Effector memory CD4-positive, alpha-beta T cell (primary cell): ENCODE results near the gene CSTF2T.
A peak's percentile ranks its signal among the peaks of the same experiment; 100 is the strongest.

Experiments used
- DNase-seq, 3 donors: peaks; one replicate each; pipeline ENCODE4 v3.0.0-alpha.2; 2020
- H3K27ac ChIP-seq: 2 replicates; pipeline ENCODE4 v1.7.0; 2013; ENCODE audit warnings: mild to moderate bottlenecking, low read length, moderate library complexity; ENCODE audit not compliant: insufficient read depth, poor library complexity, severe bottlenecking
- H3K27me3 ChIP-seq: replicated peaks from 2 replicates; pipeline ENCODE4 v1.7.0; 2013; ENCODE audit warnings: mild to moderate bottlenecking, low read length; ENCODE audit not compliant: insufficient read depth, control insufficient read depth, poor library complexity, severe bottlenecking
- H3K36me3 ChIP-seq: 2 replicates; pipeline ENCODE4 v1.7.0; 2013; ENCODE audit warnings: mild to moderate bottlenecking, low read length, moderate library complexity; ENCODE audit not compliant: control insufficient read depth, insufficient read depth
- H3K4me1 ChIP-seq: 2 replicates; pipeline ENCODE4 v1.7.0; 2013; ENCODE audit warnings: low read length, mild to moderate bottlenecking; ENCODE audit not compliant: control insufficient read depth, insufficient read depth, poor library complexity, severe bottlenecking
- H3K4me3 ChIP-seq: 2 replicates; pipeline ENCODE4 v1.7.0; 2013; ENCODE audit warnings: low read length, low read depth, mild to moderate bottlenecking; ENCODE audit not compliant: insufficient read depth, poor library complexity, severe bottlenecking
- H3K9me3 ChIP-seq: 2 replicates; pipeline ENCODE4 v1.7.0; 2013; ENCODE audit warnings: mild to moderate bottlenecking, low read length, moderate library complexity; ENCODE audit not compliant: control insufficient read depth
- total RNA-seq, 3 donors: gene quantifications; one replicate each; lab custom pipeline; 2026; lab: John Stamatoyannopoulos, UW

The CSTF2T gene, protein sequence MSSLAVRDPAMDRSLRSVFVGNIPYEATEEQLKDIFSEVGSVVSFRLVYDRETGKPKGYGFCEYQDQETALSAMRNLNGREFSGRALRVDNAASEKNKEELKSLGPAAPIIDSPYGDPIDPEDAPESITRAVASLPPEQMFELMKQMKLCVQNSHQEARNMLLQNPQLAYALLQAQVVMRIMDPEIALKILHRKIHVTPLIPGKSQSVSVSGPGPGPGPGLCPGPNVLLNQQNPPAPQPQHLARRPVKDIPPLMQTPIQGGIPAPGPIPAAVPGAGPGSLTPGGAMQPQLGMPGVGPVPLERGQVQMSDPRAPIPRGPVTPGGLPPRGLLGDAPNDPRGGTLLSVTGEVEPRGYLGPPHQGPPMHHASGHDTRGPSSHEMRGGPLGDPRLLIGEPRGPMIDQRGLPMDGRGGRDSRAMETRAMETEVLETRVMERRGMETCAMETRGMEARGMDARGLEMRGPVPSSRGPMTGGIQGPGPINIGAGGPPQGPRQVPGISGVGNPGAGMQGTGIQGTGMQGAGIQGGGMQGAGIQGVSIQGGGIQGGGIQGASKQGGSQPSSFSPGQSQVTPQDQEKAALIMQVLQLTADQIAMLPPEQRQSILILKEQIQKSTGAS
- 40.6 to 49.6 (median 47.4) reads per million in 3 donors for total RNA-seq

DNA sequence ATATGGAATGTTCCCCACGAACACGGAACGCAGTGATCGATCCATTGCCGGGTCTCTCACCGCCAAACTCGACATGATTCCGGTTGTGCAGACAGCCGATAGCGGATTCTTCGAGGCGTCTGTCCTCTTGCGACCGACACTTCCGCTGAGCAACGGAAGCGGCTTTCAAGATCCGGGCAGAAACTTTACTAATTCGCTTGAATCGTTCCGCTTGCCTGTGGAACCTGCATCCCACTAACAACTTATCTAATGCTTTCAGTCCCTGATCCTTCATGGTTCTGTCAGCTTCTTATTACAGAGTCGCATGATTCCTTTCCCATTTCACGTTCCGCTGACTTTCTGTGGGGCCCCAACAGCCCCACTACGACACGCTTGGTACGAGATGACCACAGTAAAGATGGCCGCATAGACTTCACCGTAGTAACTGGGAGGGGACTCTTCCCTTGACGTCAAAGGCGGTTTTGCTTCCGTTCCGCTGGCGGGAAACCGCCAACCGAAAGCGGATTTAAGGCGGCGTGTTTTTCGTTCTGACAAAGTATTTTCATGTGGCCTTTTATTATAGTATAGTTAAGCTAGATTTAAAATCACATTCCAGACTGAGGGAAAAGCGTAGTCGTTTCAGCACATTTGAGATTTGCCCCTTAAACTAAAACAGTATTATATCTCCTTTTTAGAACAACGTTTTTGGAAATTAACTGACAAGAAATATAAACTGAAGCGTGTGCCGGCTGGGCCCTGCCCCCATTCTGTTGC lies at the start of gene CSTF2T:
Gene CSTF2T (minus strand): TSS at position 121 of the 753 bp plus-strand sequence. CDS start 46 bp downstream, at position 75.
- peak within 1 kb of the TSS; percentile 79 for H3K4me3 ChIP-seq
- peaks cover 19% of the 10 kb centered on the region for H3K4me1 ChIP-seq
- no peaks in the 10 kb centered on the region for H3K9me3 ChIP-seq

DNA sequence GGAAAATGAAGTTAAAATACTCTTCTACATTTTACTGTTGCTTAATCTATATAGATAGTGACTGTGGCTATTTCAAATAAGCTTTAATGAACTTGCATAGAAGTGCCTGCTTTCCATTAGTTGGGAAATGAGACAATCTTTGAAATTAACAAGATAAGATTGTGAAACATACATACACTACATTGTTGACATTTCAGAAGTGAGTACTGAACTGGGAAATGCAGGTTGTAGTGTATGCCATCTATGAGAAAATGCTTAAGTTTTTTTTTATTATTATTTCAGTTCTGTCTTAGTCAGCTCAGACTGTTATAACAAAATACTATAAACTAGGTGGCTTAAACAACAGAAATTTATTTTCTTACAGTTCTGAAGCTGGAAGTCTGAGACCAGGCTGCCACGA lies 49.6 kb upstream of the CSTF2T start:
- Histone ChIP-seq H3K36me3 (no peaks in the 10 kb centered on the region), H3K27me3 (no peaks in the 10 kb centered on the region)
- DNase-seq, result no peak

More for the DNA sequence above, at the start of gene CSTF2T:
- Histone ChIP-seq H3K36me3 (peaks cover 4% of the 10 kb centered on the region), H3K27ac (peak within 1 kb of the TSS; percentile 96), H3K27me3 (no peaks in the 10 kb centered on the region)
- DNase-seq, result peak; percentile 83 to 89 (median 86)

DNA sequence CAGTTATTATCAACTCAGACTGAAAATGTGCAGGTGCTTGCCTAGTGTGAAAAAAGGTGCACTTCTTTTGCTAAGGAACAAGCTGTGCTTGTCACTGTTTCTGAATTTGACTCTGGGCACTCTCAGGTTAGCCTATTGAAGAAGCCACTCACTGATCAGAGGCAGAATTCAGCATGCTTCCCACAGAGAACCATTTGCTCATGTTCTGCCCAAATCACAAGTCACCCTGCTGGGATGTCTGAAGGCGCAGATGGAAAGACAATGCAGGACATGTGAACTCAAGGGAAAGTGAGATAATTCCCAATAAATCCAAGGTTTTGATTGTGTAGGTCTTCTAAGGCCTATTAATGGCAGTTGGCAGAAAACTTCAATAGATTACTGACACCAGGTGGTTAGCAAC lies 47.8 kb upstream of the CSTF2T start:
- H3K9me3 ChIP-seq, result no peaks in the 10 kb centered on the region
- no peaks in the 10 kb centered on the region for H3K27me3 ChIP-seq
- no peak for DNase-seq
- H3K4me3 ChIP-seq, result no peak overlapping the region
- H3K27ac ChIP-seq, result no peak overlapping the region
- H3K4me1 ChIP-seq, result no peaks in the 10 kb centered on the region
- H3K36me3 ChIP-seq, result no peaks in the 10 kb centered on the region

More for the DNA sequence above, 49.6 kb upstream of the CSTF2T start:
- H3K9me3 ChIP-seq, result no peaks in the 10 kb centered on the region
- H3K4me3 ChIP-seq, result no peak overlapping the region
- no peak overlapping the region for H3K27ac ChIP-seq
- H3K4me1 ChIP-seq, result no peaks in the 10 kb centered on the region

DNA sequence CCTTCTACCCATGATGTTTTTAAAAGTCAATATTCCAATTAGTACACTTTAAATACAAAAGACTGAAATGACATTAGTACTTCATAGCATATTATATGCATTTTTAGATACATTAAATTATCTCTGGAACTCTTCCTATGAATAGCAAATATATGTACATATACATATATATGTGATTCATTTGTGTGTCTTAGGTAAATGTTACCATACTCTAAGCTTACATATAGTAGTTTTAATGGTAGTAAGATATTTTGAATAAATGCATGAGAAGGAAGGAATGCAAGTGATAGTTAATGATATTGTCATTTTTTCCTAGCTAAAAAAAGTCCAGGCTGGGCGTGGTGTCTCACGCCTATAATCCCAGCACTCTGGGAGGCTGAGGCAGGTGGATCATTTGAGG lies 46.0 kb upstream of the CSTF2T start:
- Histone ChIP-seq H3K4me3 (no peak overlapping the region), H3K27ac (no peak overlapping the region), H3K9me3 (no peaks in the 10 kb centered on the region), H3K27me3 (no peaks in the 10 kb centered on the region), H3K4me1 (no peaks in the 10 kb centered on the region), H3K36me3 (no peaks in the 10 kb centered on the region)
- DNase-seq, result no peak

DNA sequence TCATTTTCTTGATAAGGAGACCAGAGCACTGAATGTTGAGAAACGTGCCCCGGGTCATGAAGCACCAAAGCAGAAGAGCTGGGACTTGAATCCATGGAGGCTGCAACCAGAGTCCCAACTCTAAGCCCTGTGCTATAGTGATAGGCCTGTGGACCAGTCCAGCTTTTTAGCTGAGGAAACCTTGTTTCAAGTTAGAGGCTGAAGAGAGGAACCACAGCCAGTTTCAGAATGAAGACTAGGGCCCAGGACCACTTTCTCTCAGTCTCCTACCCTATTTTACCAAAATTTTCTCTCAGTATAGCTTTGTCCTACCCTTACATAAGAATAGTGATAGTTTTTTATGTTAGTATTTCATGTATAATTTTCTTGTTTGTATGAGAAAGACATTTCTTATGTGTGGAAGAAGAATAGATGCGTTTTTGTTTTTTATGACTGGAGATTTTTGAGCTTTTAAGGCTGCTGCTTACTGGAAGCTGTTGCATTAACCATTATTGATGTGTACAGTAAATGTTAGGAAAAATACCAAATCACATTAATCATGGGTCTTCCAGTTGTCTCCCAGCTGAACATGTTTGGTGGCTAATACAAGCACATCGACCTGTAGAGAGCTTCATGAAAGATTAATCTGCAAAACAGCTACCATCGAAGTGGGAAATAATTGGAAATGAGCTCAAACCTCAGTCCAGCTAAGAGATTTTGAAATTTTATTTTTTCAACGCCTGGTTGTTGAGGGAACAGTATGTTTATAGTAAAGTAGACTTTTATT lies 45.0 kb upstream of the CSTF2T start:
- no peak for DNase-seq
- no peak overlapping the region for H3K27ac ChIP-seq
- no peaks in the 10 kb centered on the region for H3K36me3 ChIP-seq
- no peaks in the 10 kb centered on the region for H3K4me1 ChIP-seq
- no peaks in the 10 kb centered on the region for H3K27me3 ChIP-seq
- H3K9me3 ChIP-seq, result no peaks in the 10 kb centered on the region
- H3K4me3 ChIP-seq, result no peak overlapping the region

DNA sequence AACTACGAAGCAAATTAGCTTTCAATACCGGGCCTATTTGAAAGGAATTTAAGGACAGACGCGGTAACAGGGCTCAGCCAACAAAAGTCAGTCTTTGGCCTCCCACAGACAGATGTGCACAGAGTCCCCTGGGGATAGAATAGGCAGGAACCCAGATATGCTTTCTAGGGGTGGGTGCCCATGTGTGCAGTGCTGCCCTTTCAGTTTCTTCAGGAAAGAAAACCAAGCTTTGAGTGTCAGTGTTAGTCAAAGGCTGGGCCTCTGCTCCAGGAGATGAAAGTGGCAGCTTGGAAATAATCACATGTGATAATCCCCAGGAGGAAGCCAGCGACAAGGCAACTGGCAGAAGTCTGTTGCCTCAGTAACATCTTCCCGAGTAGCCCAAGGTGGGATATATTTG lies 43.8 kb upstream of the CSTF2T start:
- no peak for DNase-seq
- Histone ChIP-seq H3K36me3 (no peaks in the 10 kb centered on the region), H3K9me3 (no peaks in the 10 kb centered on the region), H3K4me3 (no peak overlapping the region), H3K27ac (no peak overlapping the region), H3K4me1 (no peaks in the 10 kb centered on the region), H3K27me3 (no peaks in the 10 kb centered on the region)

DNA sequence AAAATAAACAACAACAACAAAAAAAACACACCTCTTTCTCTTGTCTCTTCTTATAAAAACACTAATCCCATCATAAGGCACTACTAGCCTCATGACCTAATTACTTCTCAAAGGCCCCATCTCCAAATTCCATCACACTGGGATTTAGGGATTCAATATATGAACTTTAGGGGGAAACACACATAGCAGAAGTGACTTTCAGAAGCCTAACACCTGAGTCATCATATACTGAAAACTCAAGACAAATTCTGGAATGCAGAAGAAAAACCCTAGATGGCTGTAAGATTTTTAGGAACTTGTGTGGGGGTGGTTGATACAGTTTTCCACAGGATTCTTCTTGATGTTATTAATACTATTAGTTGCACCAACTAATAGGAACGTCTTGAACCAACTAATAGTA lies 33.7 kb upstream of the CSTF2T start:
- DNase-seq, result no peak
- H3K4me3 ChIP-seq, result no peak overlapping the region
- H3K4me1 ChIP-seq, result no peaks in the 10 kb centered on the region
- no peaks in the 10 kb centered on the region for H3K27me3 ChIP-seq
- no peaks in the 10 kb centered on the region for H3K9me3 ChIP-seq
- no peaks in the 10 kb centered on the region for H3K36me3 ChIP-seq
- no peak overlapping the region for H3K27ac ChIP-seq

DNA sequence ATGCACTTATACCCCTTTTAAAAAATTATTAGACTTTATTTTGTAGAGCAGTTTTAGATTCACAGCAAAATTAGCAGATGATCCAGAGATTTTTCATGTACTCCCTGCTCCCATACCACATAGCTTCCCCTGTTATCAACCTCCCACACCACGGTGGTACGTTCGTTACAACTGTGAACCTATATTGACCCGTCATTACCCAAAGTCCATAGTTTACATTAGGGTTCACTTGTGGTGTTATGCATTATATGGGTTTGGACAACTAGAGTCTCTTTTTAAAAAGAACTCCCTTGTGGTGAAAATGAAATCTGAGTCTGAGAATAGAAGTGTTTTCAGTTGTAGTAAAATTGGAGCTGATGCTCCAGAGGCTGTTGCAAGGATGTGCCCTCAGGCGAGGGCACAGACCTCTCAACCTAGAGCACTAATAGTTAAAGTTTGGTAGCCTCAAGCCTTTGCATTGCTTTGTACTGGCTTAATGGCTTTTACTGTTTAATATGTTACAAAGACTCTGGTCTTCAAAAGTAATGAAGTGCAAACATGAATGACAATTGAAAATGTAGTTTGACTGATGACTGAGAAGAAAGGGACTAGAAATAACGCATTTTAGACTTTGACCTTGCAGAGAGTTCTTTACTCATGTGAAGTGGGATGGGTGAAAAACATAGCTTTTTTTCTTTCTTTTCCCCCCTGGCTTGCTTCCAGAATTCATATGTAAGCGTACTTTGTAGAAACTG lies 30.6 kb upstream of the CSTF2T start:
- no peaks in the 10 kb centered on the region for H3K27me3 ChIP-seq
- H3K27ac ChIP-seq, result no peak overlapping the region
- no peaks in the 10 kb centered on the region for H3K9me3 ChIP-seq
- H3K36me3 ChIP-seq, result no peaks in the 10 kb centered on the region
- no peak for DNase-seq
- no peaks in the 10 kb centered on the region for H3K4me1 ChIP-seq
- no peak overlapping the region for H3K4me3 ChIP-seq

DNA sequence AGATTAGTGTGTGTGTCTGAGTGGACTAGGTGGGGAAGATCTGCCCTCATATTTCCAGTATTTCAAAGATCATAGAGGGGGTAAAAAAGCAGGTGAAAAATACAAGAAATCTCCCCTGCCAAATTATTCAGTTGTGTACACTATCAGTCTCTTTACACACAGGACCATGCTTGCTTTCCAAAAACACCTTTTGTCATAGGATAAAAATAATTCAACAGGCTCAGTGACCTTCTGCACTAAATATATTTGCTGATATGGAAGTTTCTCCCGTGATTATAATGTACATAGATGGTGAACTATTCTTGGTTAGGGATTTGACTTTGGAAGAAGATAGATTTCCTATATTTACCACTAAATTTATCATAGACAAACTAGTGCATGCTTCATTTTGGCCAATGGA lies 24.6 kb upstream of the CSTF2T start:
- no peak for DNase-seq
- H3K4me1 ChIP-seq, result no peaks in the 10 kb centered on the region
- H3K27me3 ChIP-seq, result no peaks in the 10 kb centered on the region
- H3K4me3 ChIP-seq, result no peak overlapping the region
- no peak overlapping the region for H3K27ac ChIP-seq
- H3K9me3 ChIP-seq, result no peaks in the 10 kb centered on the region
- H3K36me3 ChIP-seq, result no peaks in the 10 kb centered on the region
